ENCODE measurements around the gene COPS7A. TPM values are rescaled to one million over a fixed set of nuclear protein-coding genes. Genes with fewer than 3 reads are reported as not detected.

Gene COPS7A
- total and polyA plus RNA-seq, 2 donors (not counting 1 experiment from before 2014, with no cell fraction given): 79.1 to 114 TPM

DNA sequence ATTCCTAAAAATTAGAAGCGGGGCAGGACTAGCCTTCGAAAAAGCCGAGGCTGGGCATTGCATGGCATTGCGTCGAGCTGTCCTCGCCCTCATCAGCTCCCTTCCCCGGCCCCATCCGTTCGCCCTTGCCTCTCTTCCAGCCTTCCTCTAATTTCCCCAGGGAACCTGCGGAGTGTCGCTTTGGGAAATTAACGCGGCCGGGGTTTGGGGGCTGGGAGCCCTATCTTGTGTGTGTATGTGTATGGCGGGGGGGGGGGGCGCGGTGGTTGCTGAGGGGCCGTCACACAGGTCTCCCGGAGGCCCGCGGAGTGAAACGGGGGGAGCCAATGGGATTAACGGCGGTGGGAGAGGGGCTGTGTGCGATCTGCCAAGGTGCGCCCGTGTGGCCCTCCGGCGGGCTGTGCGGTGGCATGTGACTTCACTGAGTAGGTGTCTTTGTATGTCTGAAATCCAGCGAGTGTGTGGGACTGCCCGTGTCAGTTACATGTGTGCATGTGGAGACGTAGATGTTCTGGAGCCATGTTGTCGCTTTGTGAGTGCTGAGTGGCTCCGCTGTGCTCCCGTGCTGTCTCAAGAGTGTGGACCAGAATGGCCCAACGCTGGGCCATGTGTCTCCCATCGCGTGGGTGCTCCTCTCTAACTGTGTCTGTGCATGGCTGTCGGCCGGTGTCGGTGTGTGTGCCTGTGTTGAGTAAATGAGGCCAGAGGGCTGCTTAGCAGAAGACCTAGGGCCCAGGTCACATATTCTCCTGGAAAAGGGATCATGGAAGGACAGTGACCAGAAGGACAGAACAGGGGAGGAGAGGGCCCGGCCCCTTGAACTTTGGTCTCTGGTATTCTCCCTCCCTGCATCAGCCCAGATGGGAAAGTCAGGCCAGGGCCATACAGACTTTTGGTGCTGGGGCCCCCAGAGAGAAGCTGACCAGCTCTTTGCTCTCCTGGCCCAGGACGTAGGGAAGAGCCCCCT is 43.8 kb downstream of the COPS7A start:
- no peak for TF ChIP-seq EZH2 (IDR thresholded peaks at IDR 0.05; ENCODE audit: low read length, missing control alignments)
- no peak for TF ChIP-seq CTCF (conservative IDR thresholded peaks at IDR 0.05 in 1 of 2, IDR thresholded peaks at IDR 0.05 in 1 of 2; ENCODE audit: low read depth in 1 of 2, low read length in 2 of 2)
- Histone ChIP-seq H4K20me1 (ENCODE audit: control insufficient read depth, extremely low read depth, insufficient read depth, low read length) (peaks cover 7% of the 10 kb centered on the region), H3K4me1 (ENCODE audit: control insufficient read depth, extremely low read depth, insufficient read depth, low read length) (peaks cover 27% of the 10 kb centered on the region), H3K27me3 (ENCODE audit: control insufficient read depth, insufficient read depth, low read length) (no peaks in the 10 kb centered on the region), H2AFZ (ENCODE audit: low read length) (no peak overlapping the region), H3K4me2 (ENCODE audit: extremely low read depth, insufficient read depth, low read length) (peak overlapping the region; percentile 95), H3K9ac (ENCODE audit: insufficient read depth, low read length) (peak overlapping the region; percentile 73), H3K27ac (ENCODE audit: insufficient read depth, low read length) (peak overlapping the region; percentile 60), H3K79me2 (ENCODE audit: control insufficient read depth, insufficient read depth, low read length) (peaks cover 34% of the 10 kb centered on the region), H3K9me3 (ENCODE audit: control insufficient read depth, insufficient read depth, low read depth, low read length) (no peaks in the 10 kb centered on the region), H3K36me3 (ENCODE audit: control insufficient read depth, insufficient read depth, low read length) (peaks cover 13% of the 10 kb centered on the region), H3K4me3 (replicated peaks in 1 of 4; ENCODE audit: control extremely low read depth in 1 of 4, insufficient read depth in 1 of 4, low read depth in 3 of 4, low read length in 4 of 4) (peak overlapping the region; percentile 82 to 93 (median 90))
- DNase-seq (ENCODE audit: low read depth in 2 of 2): peak in 1 of 2 donors; percentile 36

GRCh38 chr12:6768437-6768914 is 44.6 kb downstream of the COPS7A start:
- Histone ChIP-seq H4K20me1 (ENCODE audit: control insufficient read depth, extremely low read depth, insufficient read depth, low read length) (peaks cover 7% of the 10 kb centered on the region), H3K4me3 (replicated peaks in 1 of 4; ENCODE audit: control extremely low read depth in 1 of 4, insufficient read depth in 1 of 4, low read depth in 3 of 4, low read length in 4 of 4) (peak overlapping the region; percentile 82 to 93 (median 90)), H3K36me3 (ENCODE audit: control insufficient read depth, insufficient read depth, low read length) (peaks cover 13% of the 10 kb centered on the region), H3K27me3 (ENCODE audit: control insufficient read depth, insufficient read depth, low read length) (no peaks in the 10 kb centered on the region), H3K4me2 (ENCODE audit: extremely low read depth, insufficient read depth, low read length) (peak overlapping the region; percentile 95), H3K9me3 (ENCODE audit: control insufficient read depth, insufficient read depth, low read depth, low read length) (no peaks in the 10 kb centered on the region), H2AFZ (ENCODE audit: low read length) (no peak overlapping the region), H3K9ac (ENCODE audit: insufficient read depth, low read length) (peak overlapping the region; percentile 50), H3K4me1 (ENCODE audit: control insufficient read depth, extremely low read depth, insufficient read depth, low read length) (peaks cover 27% of the 10 kb centered on the region), H3K27ac (ENCODE audit: insufficient read depth, low read length) (peak overlapping the region; percentile 26), H3K79me2 (ENCODE audit: control insufficient read depth, insufficient read depth, low read length) (peaks cover 34% of the 10 kb centered on the region)
- TF ChIP-seq EZH2 (IDR thresholded peaks at IDR 0.05; ENCODE audit: low read length, missing control alignments) (no peak), CTCF (conservative IDR thresholded peaks at IDR 0.05 in 1 of 2, IDR thresholded peaks at IDR 0.05 in 1 of 2; ENCODE audit: low read depth in 1 of 2, low read length in 2 of 2) (no peak)
- peak in 1 of 2 donors; percentile 21 for DNase-seq (ENCODE audit: low read depth in 2 of 2)

DNA sequence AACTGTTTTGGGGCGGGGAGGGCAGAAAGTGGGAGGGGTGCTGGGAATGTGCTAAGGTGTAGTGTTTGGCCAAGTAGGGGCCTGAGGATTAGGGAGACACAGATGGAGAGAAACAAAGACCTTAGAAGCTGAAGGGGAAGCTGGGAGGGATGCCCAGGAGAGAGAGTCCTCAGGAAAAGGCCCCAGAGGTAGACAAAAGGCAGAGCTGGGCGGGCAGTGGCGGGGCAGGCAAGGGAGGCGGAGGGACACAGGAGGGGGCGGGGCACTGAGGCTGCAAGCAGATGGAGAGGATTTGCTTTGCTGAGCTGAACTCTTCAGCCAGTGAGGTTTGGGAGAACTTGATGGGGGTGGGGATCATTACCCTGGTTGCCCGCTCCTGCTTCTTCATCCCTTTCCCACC is 45.1 kb downstream of the COPS7A start:
- H2AFZ ChIP-seq (ENCODE audit: low read length): no peak overlapping the region
- no peak overlapping the region for H3K27ac ChIP-seq (ENCODE audit: insufficient read depth, low read length)
- no peaks in the 10 kb centered on the region for H3K9me3 ChIP-seq (ENCODE audit: control insufficient read depth, insufficient read depth, low read depth, low read length)
- peaks cover 7% of the 10 kb centered on the region for H4K20me1 ChIP-seq (ENCODE audit: control insufficient read depth, extremely low read depth, insufficient read depth, low read length)
- H3K36me3 ChIP-seq (ENCODE audit: control insufficient read depth, insufficient read depth, low read length): peaks cover 13% of the 10 kb centered on the region
- no peaks in the 10 kb centered on the region for H3K27me3 ChIP-seq (ENCODE audit: control insufficient read depth, insufficient read depth, low read length)
- H3K4me1 ChIP-seq (ENCODE audit: control insufficient read depth, extremely low read depth, insufficient read depth, low read length): peaks cover 27% of the 10 kb centered on the region
- H3K79me2 ChIP-seq (ENCODE audit: control insufficient read depth, insufficient read depth, low read length): peaks cover 34% of the 10 kb centered on the region
- DNase-seq (ENCODE audit: low read depth in 2 of 2): peak in 1 of 2 donors; percentile 51
- peak overlapping the region; percentile 82 to 93 (median 90) for H3K4me3 ChIP-seq (replicated peaks in 1 of 4; ENCODE audit: control extremely low read depth in 1 of 4, insufficient read depth in 1 of 4, low read depth in 3 of 4, low read length in 4 of 4)
- peak overlapping the region; percentile 50 for H3K9ac ChIP-seq (ENCODE audit: insufficient read depth, low read length)
- H3K4me2 ChIP-seq (ENCODE audit: extremely low read depth, insufficient read depth, low read length): peak overlapping the region; percentile 95
- TF ChIP-seq CTCF (conservative IDR thresholded peaks at IDR 0.05 in 1 of 2, IDR thresholded peaks at IDR 0.05 in 1 of 2; ENCODE audit: low read depth in 1 of 2, low read length in 2 of 2) (no peak), EZH2 (IDR thresholded peaks at IDR 0.05; ENCODE audit: low read length, missing control alignments) (no peak)
